Right lobe of liver (tissue), 4 donors: ENCODE measurements around the gene GABRB3.

Experiments used
- POLR2A ChIP-seq: fragments of 450-650 bp; IDR thresholded peaks from one replicate; pipeline ENCODE4 v1.6.1; 2017; ENCODE audit warnings: antibody characterized with exemption, mild to moderate bottlenecking
- TF ChIP-seq, protein P1 (sequence below), 4 donors: fragments of 200-600 bp in 3 of 4; fragments of 450-650 bp in 1 of 4; IDR thresholded peaks; one replicate each; pipeline versions ENCODE4 v1.5.1 to v1.8.0; 2016 to 2022; ENCODE audit warnings: antibody characterized with exemption in 4 of 4, mild to moderate bottlenecking in 2 of 4
- donor health status: DM: no; HTN: no; CAD: no.
- donor health status: DM: no; HTN: no; CAD: no.
- donor health status: DM: no; HTN: yes; CAD: no.

GRCh38 chr15:26673445-26673844 is 99.4 kb downstream of the GABRB3 start:
- TF ChIP-seq, protein P1, sequence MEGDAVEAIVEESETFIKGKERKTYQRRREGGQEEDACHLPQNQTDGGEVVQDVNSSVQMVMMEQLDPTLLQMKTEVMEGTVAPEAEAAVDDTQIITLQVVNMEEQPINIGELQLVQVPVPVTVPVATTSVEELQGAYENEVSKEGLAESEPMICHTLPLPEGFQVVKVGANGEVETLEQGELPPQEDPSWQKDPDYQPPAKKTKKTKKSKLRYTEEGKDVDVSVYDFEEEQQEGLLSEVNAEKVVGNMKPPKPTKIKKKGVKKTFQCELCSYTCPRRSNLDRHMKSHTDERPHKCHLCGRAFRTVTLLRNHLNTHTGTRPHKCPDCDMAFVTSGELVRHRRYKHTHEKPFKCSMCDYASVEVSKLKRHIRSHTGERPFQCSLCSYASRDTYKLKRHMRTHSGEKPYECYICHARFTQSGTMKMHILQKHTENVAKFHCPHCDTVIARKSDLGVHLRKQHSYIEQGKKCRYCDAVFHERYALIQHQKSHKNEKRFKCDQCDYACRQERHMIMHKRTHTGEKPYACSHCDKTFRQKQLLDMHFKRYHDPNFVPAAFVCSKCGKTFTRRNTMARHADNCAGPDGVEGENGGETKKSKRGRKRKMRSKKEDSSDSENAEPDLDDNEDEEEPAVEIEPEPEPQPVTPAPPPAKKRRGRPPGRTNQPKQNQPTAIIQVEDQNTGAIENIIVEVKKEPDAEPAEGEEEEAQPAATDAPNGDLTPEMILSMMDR (IDR thresholded peaks at IDR 0.05): no peak
- TF ChIP-seq POLR2A: no peak
